ENCODE data around the gene TIGD2. TPM values are rescaled to one million over a fixed set of nuclear protein-coding genes. Genes with fewer than 3 reads are reported as not detected.

TIGD2 gene
- total and polyA plus RNA-seq, 2 experiments from 2014 or later = 2.1 to 6.7 TPM

DNA sequence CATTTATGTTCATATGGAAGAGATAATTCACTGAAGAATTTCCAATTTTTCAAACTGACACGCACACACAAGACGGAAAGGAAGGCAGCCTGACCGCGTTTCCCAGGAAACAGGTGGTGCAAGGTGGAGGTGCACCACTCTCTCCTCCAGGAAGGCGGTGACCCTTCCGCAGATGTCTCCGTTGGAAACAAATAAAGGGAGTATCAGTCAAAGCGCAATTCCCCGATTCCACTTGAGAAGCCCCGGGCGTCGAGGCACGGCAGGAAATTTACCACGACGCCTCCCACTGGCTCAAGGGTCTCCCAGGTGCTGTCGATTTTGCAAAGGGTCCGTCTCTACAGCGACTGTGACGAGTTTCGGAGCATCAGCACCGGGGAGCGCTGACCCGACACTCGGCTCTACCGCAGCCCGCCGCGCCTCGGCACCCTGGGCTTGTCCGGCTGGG lies 770 bp upstream of the TIGD2 start:
- Histone ChIP-seq H3K4me1 (ENCODE audit: insufficient read depth) (peaks cover 15% of the 10 kb centered on the region; the same call in 1 of the 2 replicates), H3K4me3 (peak overlapping the region; percentile 64), H3K4me2 (peak overlapping the region; percentile 86), H3K27me3 (ENCODE audit: insufficient read depth) (peaks cover 40% of the 10 kb centered on the region), H3K36me3 (ENCODE audit: insufficient read depth) (no peaks in the 10 kb centered on the region), H3F3A (replicated peaks; ENCODE audit: low read depth) (no peaks in the 10 kb centered on the region), H4K20me1 (replicated peaks; ENCODE audit: insufficient read depth) (no peaks in the 10 kb centered on the region; the same call in 1 of the 2 replicates), H3K9me2 (ENCODE audit: insufficient read depth) (no peaks in the 10 kb centered on the region), H3K27ac (ENCODE audit: low read depth) (no peak overlapping the region), H2AFZ (peak overlapping the region; percentile 99), H3K79me2 (replicated peaks; ENCODE audit: insufficient read depth) (no peaks in the 10 kb centered on the region)
- Mint-ChIP-seq H3K36me3 (ENCODE audit: low read depth) (peaks cover 14% of the 10 kb centered on the region), H3K9me3 (peaks cover 10% of the 10 kb centered on the region), H3K4me1 (peaks cover 18% of the 10 kb centered on the region), H3K4me3 (peak overlapping the region; percentile 85), H3K27me3 (ENCODE audit: insufficient read depth, low read depth, poor library complexity) (peaks cover 29% of the 10 kb centered on the region), H3K27ac (no peak overlapping the region)
- TF ChIP-seq CREB1 (CRISPR knock-in tag; IDR thresholded peaks at IDR 0.05; ENCODE audit: low read depth) (no peak), POLR2AphosphoS5 (IDR thresholded peaks at IDR 0.05; ENCODE audit: low read depth) (no peak), EZH2 (IDR thresholded peaks at IDR 0.05; ENCODE audit: low read depth, unreplicated experiment) (no peak)
- TF ChIP-seq, protein P1, sequence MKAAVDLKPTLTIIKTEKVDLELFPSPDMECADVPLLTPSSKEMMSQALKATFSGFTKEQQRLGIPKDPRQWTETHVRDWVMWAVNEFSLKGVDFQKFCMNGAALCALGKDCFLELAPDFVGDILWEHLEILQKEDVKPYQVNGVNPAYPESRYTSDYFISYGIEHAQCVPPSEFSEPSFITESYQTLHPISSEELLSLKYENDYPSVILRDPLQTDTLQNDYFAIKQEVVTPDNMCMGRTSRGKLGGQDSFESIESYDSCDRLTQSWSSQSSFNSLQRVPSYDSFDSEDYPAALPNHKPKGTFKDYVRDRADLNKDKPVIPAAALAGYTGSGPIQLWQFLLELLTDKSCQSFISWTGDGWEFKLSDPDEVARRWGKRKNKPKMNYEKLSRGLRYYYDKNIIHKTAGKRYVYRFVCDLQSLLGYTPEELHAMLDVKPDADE (IDR thresholded peaks at IDR 0.05) = no peak
- TF ChIP-seq, protein P2, sequence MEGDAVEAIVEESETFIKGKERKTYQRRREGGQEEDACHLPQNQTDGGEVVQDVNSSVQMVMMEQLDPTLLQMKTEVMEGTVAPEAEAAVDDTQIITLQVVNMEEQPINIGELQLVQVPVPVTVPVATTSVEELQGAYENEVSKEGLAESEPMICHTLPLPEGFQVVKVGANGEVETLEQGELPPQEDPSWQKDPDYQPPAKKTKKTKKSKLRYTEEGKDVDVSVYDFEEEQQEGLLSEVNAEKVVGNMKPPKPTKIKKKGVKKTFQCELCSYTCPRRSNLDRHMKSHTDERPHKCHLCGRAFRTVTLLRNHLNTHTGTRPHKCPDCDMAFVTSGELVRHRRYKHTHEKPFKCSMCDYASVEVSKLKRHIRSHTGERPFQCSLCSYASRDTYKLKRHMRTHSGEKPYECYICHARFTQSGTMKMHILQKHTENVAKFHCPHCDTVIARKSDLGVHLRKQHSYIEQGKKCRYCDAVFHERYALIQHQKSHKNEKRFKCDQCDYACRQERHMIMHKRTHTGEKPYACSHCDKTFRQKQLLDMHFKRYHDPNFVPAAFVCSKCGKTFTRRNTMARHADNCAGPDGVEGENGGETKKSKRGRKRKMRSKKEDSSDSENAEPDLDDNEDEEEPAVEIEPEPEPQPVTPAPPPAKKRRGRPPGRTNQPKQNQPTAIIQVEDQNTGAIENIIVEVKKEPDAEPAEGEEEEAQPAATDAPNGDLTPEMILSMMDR (conservative IDR thresholded peaks at IDR 0.05; ENCODE audit: low read depth in 2 of 2) = no peak
- peak; percentile 67 for DNase-seq (ENCODE audit: low spot score)
- peak; percentile 69 for ATAC-seq

DNA sequence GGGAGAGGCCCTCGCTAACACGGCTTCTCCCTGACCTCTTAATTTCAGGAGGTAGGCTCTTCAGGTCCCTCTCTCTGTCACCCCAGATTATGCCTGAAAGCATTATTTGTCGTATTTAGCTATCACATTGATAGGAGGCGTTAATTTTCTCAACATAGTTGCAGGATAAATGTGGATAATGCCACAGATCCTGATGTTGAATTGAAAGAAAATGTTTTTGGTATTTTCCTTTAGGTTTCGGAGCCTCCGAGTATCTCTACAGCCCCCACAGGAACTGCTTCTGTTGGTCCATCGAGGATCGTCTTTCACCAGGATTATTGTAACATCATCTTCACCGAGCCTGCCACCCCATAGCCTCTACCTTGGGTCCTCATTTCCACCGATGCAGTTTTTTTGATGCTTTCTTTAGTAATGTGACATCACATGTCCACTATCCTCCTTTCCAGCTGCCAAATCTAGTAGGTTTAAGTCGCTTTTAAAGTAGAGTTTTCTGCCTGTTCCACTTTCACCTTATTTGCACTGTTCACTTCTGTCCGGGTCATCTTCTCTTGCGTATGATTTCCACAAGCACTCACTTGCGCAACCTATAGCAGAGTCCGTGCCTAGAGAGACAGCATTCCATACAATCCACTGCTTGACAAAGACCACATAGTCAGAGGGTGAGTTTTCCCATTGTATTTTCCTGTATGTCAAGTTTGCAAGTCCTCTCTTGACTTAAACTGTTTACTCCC lies 665 bp downstream of the TIGD2 start:
- Mint-ChIP-seq H3K4me3 (peak overlapping the region; percentile 87), H3K27me3 (ENCODE audit: insufficient read depth, low read depth, poor library complexity) (peaks cover 29% of the 10 kb centered on the region), H3K9me3 (peaks cover 10% of the 10 kb centered on the region), H3K27ac (peak overlapping the region; percentile 23; the same call in 1 of the 2 replicates), H3K36me3 (ENCODE audit: low read depth) (peaks cover 12% of the 10 kb centered on the region), H3K4me1 (peaks cover 18% of the 10 kb centered on the region)
- H2AFZ ChIP-seq = peak overlapping the region; percentile 98
- TF ChIP-seq POLR2AphosphoS5 (IDR thresholded peaks at IDR 0.05; ENCODE audit: low read depth) (no peak), CREB1 (CRISPR knock-in tag; IDR thresholded peaks at IDR 0.05; ENCODE audit: low read depth) (no peak), EZH2phosphoT487 (IDR thresholded peaks at IDR 0.05; ENCODE audit: unreplicated experiment) (no peak), EZH2 (IDR thresholded peaks at IDR 0.05; ENCODE audit: low read depth, unreplicated experiment) (no peak), NANOG (IDR thresholded peaks at IDR 0.05; ENCODE audit: borderline replicate concordance) (no peak)
- TF ChIP-seq, protein P3, sequence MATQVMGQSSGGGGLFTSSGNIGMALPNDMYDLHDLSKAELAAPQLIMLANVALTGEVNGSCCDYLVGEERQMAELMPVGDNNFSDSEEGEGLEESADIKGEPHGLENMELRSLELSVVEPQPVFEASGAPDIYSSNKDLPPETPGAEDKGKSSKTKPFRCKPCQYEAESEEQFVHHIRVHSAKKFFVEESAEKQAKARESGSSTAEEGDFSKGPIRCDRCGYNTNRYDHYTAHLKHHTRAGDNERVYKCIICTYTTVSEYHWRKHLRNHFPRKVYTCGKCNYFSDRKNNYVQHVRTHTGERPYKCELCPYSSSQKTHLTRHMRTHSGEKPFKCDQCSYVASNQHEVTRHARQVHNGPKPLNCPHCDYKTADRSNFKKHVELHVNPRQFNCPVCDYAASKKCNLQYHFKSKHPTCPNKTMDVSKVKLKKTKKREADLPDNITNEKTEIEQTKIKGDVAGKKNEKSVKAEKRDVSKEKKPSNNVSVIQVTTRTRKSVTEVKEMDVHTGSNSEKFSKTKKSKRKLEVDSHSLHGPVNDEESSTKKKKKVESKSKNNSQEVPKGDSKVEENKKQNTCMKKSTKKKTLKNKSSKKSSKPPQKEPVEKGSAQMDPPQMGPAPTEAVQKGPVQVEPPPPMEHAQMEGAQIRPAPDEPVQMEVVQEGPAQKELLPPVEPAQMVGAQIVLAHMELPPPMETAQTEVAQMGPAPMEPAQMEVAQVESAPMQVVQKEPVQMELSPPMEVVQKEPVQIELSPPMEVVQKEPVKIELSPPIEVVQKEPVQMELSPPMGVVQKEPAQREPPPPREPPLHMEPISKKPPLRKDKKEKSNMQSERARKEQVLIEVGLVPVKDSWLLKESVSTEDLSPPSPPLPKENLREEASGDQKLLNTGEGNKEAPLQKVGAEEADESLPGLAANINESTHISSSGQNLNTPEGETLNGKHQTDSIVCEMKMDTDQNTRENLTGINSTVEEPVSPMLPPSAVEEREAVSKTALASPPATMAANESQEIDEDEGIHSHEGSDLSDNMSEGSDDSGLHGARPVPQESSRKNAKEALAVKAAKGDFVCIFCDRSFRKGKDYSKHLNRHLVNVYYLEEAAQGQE (IDR thresholded peaks at IDR 0.05; ENCODE audit: unreplicated experiment) = no peak
- TF ChIP-seq, protein P1 (IDR thresholded peaks at IDR 0.05) = no peak
- TF ChIP-seq, protein P2 (conservative IDR thresholded peaks at IDR 0.05; ENCODE audit: low read depth in 2 of 2) = no peak
- H3K4me1 ChIP-seq (ENCODE audit: insufficient read depth) = peaks cover 15% of the 10 kb centered on the region; the same call in 1 of the 2 replicates
- DNase-seq (ENCODE audit: low spot score) = peak; percentile 48
- H3K27ac ChIP-seq (ENCODE audit: low read depth) = no peak overlapping the region
- no peaks in the 10 kb centered on the region for H3K36me3 ChIP-seq (ENCODE audit: insufficient read depth)
- no peaks in the 10 kb centered on the region for H3F3A ChIP-seq (replicated peaks; ENCODE audit: low read depth)
- peak overlapping the region; percentile 64 for H3K4me3 ChIP-seq
- no peaks in the 10 kb centered on the region; the same call in 1 of the 2 replicates for H4K20me1 ChIP-seq (replicated peaks; ENCODE audit: insufficient read depth)
- no peak for ATAC-seq
- H3K4me2 ChIP-seq = peak overlapping the region; percentile 86
- no peaks in the 10 kb centered on the region for H3K79me2 ChIP-seq (replicated peaks; ENCODE audit: insufficient read depth)
- H3K9me2 ChIP-seq (ENCODE audit: insufficient read depth) = no peaks in the 10 kb centered on the region
- peaks cover 40% of the 10 kb centered on the region for H3K27me3 ChIP-seq (ENCODE audit: insufficient read depth)

All from GM23338 (cell line).